Stomach smooth muscle (tissue), 2 donors: ENCODE results near the gene SLC44A1.

Source experiments
- H3K27ac ChIP-seq: one replicate; pipeline ENCODE4 v1.7.0; 2013; ENCODE audit warnings: mild to moderate bottlenecking, low read length, inconsistent platforms
- H3K27me3 ChIP-seq, 2 donors: one replicate each; pipeline ENCODE4 v1.7.0; 2013; ENCODE audit warnings: low read length in 2 of 2; ENCODE audit not compliant: insufficient read depth in 2 of 2, control insufficient read depth in 1 of 2
- H3K36me3 ChIP-seq, 2 donors: one replicate each; pipeline ENCODE4 v1.7.0; 2013; ENCODE audit warnings: low read length in 2 of 2; ENCODE audit not compliant: control insufficient read depth in 2 of 2, insufficient read depth in 2 of 2
- H3K4me1 ChIP-seq: one replicate; pipeline ENCODE4 v1.7.0; 2013; ENCODE audit warnings: low read length; ENCODE audit not compliant: control insufficient read depth, insufficient read depth
- H3K4me3 ChIP-seq, 2 donors: one replicate each; pipeline ENCODE4 v1.7.0; 2013; ENCODE audit warnings: low read length in 2 of 2
- H3K9ac ChIP-seq, 2 donors: one replicate each; pipeline ENCODE4 v1.7.0; 2013; ENCODE audit warnings: low read length in 2 of 2, mild to moderate bottlenecking in 1 of 2
- H3K9me3 ChIP-seq, 2 donors: one replicate each; pipeline ENCODE4 v1.7.0; 2013; ENCODE audit warnings: low read length in 2 of 2; ENCODE audit not compliant: control insufficient read depth in 2 of 2
- donor health status: healthy.
- donor health status: Pancreatic carcinoma.

The SLC44A1 gene

GRCh38 chr9:105405514-105406131, 161.2 kb downstream of the SLC44A1 start:
- H3K27ac ChIP-seq: no peak overlapping the region
- H3K9me3 ChIP-seq: peaks cover 0 to 5% of the 10 kb centered on the region in 2 donors
- H3K27me3 ChIP-seq: no peaks in the 10 kb centered on the region
- no peak overlapping the region for H3K9ac ChIP-seq
- no peaks in the 10 kb centered on the region for H3K36me3 ChIP-seq
- H3K4me3 ChIP-seq: no peak overlapping the region
- no peaks in the 10 kb centered on the region for H3K4me1 ChIP-seq

- Histone ChIP-seq H3K4me1 (no peaks in the 10 kb centered on the region), H3K9me3 (peaks cover under 1 to 7% of the 10 kb centered on the region in 2 donors), H3K4me3 (no peak overlapping the region), H3K27ac (no peak overlapping the region), H3K9ac (no peak overlapping the region), H3K36me3 (no peaks in the 10 kb centered on the region), H3K27me3 (no peaks in the 10 kb centered on the region)
Measured at GRCh38 chr9:105406369-105406768, 161.9 kb downstream of the SLC44A1 start.

GRCh38 chr9:105413525-105413924, 169.1 kb downstream of the SLC44A1 start:
- no peaks in the 10 kb centered on the region for H3K27me3 ChIP-seq
- H3K9me3 ChIP-seq: peaks cover 5 to 12% of the 10 kb centered on the region in 2 donors
- H3K4me3 ChIP-seq: no peak overlapping the region
- no peak overlapping the region for H3K9ac ChIP-seq
- H3K27ac ChIP-seq: no peak overlapping the region
- no peaks in the 10 kb centered on the region for H3K36me3 ChIP-seq
- H3K4me1 ChIP-seq: no peaks in the 10 kb centered on the region

GRCh38 chr9:105414947-105415661, 170.7 kb downstream of the SLC44A1 start:
- Histone ChIP-seq H3K9me3 (peaks cover 5 to 7% of the 10 kb centered on the region in 2 donors), H3K27me3 (no peaks in the 10 kb centered on the region), H3K36me3 (no peaks in the 10 kb centered on the region), H3K4me1 (no peaks in the 10 kb centered on the region), H3K4me3 (peak overlapping the region in 1 of 2 donors; percentile 16), H3K9ac (no peak overlapping the region), H3K27ac (no peak overlapping the region)

- Histone ChIP-seq H3K36me3 (no peaks in the 10 kb centered on the region), H3K9me3 (peaks cover 5 to 7% of the 10 kb centered on the region in 2 donors), H3K27me3 (no peaks in the 10 kb centered on the region), H3K9ac (no peak overlapping the region), H3K27ac (no peak overlapping the region), H3K4me1 (no peaks in the 10 kb centered on the region), H3K4me3 (no peak overlapping the region)
Measured at GRCh38 chr9:105415662-105415980, 171.2 kb downstream of the SLC44A1 start.

- no peaks in the 10 kb centered on the region for H3K27me3 ChIP-seq
- no peaks in the 10 kb centered on the region for H3K4me1 ChIP-seq
- H3K36me3 ChIP-seq: no peaks in the 10 kb centered on the region
- no peak overlapping the region for H3K9ac ChIP-seq
- no peak overlapping the region for H3K27ac ChIP-seq
- H3K4me3 ChIP-seq: no peak overlapping the region
- no peaks in the 10 kb centered on the region for H3K9me3 ChIP-seq
Measured at GRCh38 chr9:105416840-105417239, 172.4 kb downstream of the SLC44A1 start.

GRCh38 chr9:105418588-105419500, 174.4 kb downstream of the SLC44A1 start:
- Histone ChIP-seq H3K27ac (no peak overlapping the region), H3K27me3 (no peaks in the 10 kb centered on the region), H3K9ac (no peak overlapping the region)

GRCh38 chr9:105419816-105420597, 175.6 kb downstream of the SLC44A1 start:
- no peaks in the 10 kb centered on the region for H3K9me3 ChIP-seq
- H3K4me1 ChIP-seq: no peaks in the 10 kb centered on the region
- no peaks in the 10 kb centered on the region for H3K36me3 ChIP-seq

More at GRCh38 chr9:105418588-105419500, 174.4 kb downstream of the SLC44A1 start:
- H3K4me1 ChIP-seq: no peaks in the 10 kb centered on the region
- no peaks in the 10 kb centered on the region for H3K36me3 ChIP-seq
- no peaks in the 10 kb centered on the region for H3K9me3 ChIP-seq
- no peak overlapping the region for H3K4me3 ChIP-seq

GRCh38 chr9:105421154-105421553, 176.7 kb downstream of the SLC44A1 start:
- Histone ChIP-seq H3K9me3 (no peaks in the 10 kb centered on the region), H3K9ac (no peak overlapping the region), H3K27ac (no peak overlapping the region)

More at GRCh38 chr9:105419816-105420597, 175.6 kb downstream of the SLC44A1 start:
- H3K27ac ChIP-seq: no peak overlapping the region
- H3K9ac ChIP-seq: no peak overlapping the region
- no peaks in the 10 kb centered on the region for H3K27me3 ChIP-seq
- no peak overlapping the region for H3K4me3 ChIP-seq

GRCh38 chr9:105421864-105422263, 177.4 kb downstream of the SLC44A1 start:
- no peak overlapping the region for H3K4me3 ChIP-seq
- H3K27me3 ChIP-seq: no peaks in the 10 kb centered on the region
- H3K27ac ChIP-seq: no peak overlapping the region
- no peaks in the 10 kb centered on the region for H3K4me1 ChIP-seq
- H3K9me3 ChIP-seq: no peaks in the 10 kb centered on the region
- no peaks in the 10 kb centered on the region for H3K36me3 ChIP-seq
- H3K9ac ChIP-seq: no peak overlapping the region

More at GRCh38 chr9:105421154-105421553, 176.7 kb downstream of the SLC44A1 start:
- no peak overlapping the region for H3K4me3 ChIP-seq
- no peaks in the 10 kb centered on the region for H3K27me3 ChIP-seq
- H3K36me3 ChIP-seq: no peaks in the 10 kb centered on the region
- H3K4me1 ChIP-seq: no peaks in the 10 kb centered on the region
